ENCODE data around the gene DNAH11. TPM values are rescaled to one million over a fixed set of nuclear protein-coding genes. Genes with fewer than 3 reads are reported as not detected.
A peak's percentile ranks its signal among the peaks of the same experiment; 100 is the strongest.
"Not testable (repeated sequence)": the region's sequence is repeated elsewhere in the genome, so short reads cannot be mapped to it uniquely, and the experiment has no call there.

The DNAH11 gene
- total RNA-seq, 1 donor from 2014 or later, result 0.82 TPM

DNA sequence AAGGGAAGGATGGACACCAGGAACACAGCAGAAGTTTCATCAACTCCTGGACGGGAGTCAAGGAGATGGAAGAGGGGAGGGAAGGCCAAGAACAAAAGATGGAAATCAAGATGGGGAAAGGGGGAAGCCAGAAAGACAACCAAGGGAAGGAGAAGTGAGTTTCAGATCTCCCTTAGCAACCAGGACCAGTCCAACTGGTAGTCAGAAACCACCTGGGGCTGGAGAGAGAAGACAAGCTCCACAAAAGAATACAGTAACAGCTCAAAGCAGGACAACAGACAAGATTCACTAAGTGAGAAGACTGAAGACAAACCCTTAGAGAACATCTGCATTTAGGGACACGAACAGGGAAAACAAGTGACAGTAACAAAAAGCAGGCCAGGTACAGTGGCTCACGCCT, 372.3 kb downstream of the DNAH11 start:
- FAIRE-seq, result no peak

DNA sequence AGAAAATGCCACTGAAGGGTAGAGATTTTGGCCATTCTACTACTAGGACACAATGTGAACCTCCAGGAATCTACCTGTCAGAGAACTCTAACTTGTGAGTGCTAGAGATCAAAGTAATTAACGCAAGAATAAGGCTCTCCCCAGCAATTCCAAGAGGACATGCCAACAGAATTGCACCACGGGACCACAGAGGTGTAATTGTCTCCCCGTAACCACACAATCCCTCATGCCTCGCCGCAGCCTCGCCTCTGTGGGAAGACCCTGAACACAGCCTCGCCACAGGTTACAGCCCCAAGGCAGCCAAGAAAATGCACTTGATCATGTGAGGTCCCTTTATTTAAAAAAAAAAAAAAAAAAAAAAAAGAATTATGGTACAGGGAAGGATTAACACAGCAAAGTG, 373.3 kb downstream of the DNAH11 start:
- DNase-seq (ENCODE audit: low spot score in 2 of 2) (no peak), FAIRE-seq (no peak)

More for the DNA sequence above, 372.3 kb downstream of the DNAH11 start:
- no peak for DNase-seq (ENCODE audit: low spot score in 2 of 2)

DNA sequence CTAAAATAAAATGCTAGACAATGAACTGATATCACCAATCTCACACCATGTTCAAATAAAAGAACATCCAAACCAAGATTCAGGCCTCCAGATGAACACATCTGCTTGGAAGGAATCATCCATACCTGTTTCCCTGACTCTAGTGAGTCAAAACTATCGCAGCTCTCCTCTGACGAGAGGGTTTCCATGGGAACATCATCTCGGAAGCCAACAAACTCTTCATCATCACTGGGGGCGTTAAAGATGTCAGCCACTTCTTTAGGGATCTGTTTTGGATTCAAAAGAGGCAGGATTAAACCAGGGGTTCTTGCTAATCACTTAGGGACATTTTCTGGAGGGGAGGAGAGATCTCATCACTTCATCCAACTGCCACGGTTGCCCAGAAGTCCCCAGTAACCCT, 373.8 kb downstream of the DNAH11 start:
- FAIRE-seq (no peak), DNase-seq (ENCODE audit: low spot score in 2 of 2) (no peak)

DNA sequence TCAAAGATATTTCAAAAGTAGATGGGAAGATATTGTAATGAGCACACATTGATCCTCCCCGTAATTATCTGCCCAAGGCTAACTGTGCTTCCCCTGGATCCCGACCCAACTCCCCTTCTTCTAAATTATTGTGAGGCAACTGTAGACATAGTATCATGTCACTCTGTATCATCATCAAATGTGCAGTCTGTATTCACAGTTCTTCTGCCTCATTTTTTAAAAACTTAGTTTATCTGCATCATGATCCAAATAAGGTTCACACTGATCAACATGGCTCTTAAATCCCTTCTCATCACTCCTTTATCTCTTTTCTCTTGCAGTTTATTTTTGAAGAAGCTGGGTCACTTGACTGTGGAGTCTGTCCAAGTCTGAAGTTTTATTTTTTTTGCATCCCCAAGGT, 375.4 kb downstream of the DNAH11 start:
- no peak for FAIRE-seq
- no peak for DNase-seq (ENCODE audit: low spot score in 2 of 2)

DNA sequence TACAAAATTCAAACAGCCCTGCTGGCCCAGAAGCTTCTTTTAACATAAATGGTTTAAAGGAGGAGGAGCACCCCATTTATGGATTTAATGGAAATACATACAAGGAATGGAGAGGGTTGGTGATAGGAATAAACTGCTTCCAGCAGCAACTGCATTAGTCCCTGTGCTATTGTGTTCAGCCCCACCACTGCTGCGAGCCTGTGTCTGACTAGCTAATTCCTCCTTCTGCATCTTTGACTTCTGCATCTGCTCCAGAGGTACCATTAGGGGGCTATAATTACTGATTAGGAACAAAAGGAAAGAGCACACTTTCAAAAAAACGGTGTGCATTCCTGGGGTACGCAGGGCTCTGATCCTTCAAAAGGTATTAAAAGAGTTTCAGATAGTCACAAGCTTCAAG, 378.1 kb downstream of the DNAH11 start:
- DNase-seq (ENCODE audit: low spot score in 2 of 2), result no peak
- FAIRE-seq, result no peak

DNA sequence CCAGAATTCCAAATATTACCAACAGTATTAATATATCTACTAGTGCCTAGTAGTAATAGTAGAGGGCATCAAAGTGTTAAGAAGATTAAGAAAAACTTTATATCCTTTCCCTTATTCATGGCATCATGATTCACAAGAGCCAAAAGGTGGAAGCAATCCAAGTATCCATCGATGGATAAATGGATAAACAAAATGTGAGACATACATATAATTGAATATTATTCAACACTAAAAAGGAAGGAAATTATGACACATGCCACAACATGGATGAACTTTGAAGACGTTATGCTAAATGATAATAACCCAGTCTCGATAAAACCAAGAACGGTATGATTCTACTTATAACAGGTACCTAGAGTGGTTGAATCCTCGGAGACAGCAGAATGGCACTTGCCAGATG, 379.8 kb downstream of the DNAH11 start:
- DNase-seq (ENCODE audit: low spot score in 2 of 2) (no peak), FAIRE-seq (no peak)

DNA sequence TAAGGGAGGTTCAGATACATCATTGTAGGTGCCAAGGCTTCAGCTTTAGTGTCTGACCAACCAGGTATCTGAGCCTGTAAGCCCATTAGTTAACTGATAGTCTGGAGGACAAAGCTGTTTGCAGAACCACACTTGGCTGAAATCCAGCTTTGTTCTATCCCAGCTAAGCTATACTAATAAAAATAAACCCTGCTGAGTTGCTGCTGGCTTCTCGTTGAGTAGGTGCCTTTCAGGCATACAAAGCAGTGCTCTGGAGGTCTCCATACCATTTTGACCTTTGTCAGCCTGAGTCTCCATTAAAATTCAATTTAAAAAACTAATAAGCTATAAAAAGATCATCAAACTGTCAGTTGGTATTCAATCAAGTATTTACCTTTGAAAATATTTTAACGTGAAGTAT, 380.8 kb downstream of the DNAH11 start:
- no peak for FAIRE-seq
- no peak for DNase-seq (ENCODE audit: low spot score in 2 of 2)

DNA sequence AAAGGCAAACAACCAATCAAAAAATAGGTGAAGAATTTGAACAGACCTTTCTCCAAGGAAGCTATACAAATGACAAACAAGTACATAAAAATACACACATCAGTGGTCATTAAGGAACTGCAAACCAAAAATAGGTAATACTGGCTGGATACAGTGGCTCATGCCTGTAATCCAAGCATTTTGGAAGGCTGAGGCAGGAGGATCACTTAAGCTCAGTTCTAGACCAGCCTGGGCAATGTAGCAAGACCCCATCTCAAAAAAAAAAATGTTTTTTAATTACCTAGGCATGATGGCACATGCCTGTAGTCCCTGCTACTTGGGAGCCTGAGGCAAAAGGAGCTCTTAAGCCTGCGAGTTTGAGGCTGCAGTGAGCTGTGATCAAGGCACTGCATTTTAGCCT, 383.6 kb downstream of the DNAH11 start:
- no peak for DNase-seq (ENCODE audit: low spot score in 2 of 2)
- no peak for FAIRE-seq

DNA sequence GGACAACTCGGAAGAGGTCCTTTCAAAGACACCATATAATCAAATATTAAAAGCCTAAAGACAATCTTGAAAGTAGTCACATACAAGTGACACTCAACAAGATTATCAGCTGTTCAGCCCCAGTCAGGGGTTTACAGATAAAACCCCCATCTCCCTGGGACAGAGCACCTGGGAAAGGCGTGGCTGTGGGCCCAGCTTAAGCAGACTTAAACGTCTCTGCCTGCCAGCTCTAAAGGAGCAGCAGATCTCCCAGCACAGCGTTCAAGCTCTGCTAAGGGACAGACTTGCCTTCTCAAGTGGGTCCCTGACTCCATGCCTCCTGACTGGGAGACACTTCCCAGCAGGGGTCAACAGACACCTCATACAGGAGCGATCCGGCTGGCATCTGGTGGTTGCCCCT, 384.9 kb downstream of the DNAH11 start:
- FAIRE-seq, result no peak
- no peak for DNase-seq (ENCODE audit: low spot score in 2 of 2)

DNA sequence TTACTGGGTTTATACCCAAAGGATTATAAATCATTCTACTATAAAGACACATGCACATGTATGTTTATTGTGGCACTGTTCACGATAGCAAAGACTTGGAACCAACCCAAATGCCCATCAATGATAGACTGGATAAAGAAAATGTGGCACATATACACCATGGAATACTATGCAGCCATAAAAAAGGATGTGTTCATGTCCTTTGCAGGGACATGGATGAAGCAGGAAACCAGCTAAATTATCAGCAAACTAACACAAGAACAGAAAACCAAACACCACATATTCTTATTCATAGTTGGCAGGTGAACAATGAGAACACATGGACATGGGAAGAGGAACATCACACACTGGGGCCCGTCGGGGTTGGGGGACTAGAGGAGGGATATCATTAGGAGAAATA, 390.5 kb downstream of the DNAH11 start:
- not testable (repeated sequence) for FAIRE-seq; DNase-seq (ENCODE audit: low spot score in 2 of 2)

DNA sequence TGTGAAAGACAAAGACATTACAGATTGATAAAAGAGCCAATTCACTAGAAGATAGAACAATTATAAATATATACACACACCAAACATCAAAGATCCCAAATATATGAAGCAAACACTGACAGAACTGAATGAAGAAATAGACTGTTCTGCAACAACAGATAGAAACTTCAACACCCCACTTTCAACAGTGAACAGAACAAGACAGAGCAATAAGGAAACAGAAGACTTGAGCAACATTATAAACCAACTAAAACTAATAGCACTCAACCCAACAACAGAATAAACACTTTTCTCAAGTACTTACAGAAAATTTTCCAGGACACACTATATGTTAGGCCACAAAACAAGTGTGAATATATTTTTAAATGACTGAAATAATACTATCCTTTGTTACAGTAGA, 392.0 kb downstream of the DNAH11 start:
- FAIRE-seq (no peak), DNase-seq (ENCODE audit: low spot score in 2 of 2) (no peak)

DNA sequence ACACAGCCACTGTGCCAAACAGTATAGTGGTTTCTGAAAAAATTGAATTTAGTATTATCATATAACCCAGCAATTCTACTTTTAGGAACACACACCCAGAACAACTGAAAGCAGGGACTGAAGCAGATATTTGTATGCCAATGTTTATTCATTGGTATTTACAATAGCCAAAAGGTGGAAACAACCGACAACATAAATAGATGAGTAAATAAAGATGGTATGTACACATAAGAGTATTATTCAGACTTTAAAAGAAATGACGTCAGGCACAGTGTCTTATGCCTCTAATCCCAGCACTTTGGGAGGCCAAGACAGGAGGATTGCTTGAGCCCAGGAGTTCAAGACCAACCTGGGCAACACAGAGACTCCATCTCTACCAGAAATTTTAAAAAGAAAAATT, 395.6 kb downstream of the DNAH11 start:
- DNase-seq (ENCODE audit: low spot score in 2 of 2) (no peak), FAIRE-seq (no peak)

DNA sequence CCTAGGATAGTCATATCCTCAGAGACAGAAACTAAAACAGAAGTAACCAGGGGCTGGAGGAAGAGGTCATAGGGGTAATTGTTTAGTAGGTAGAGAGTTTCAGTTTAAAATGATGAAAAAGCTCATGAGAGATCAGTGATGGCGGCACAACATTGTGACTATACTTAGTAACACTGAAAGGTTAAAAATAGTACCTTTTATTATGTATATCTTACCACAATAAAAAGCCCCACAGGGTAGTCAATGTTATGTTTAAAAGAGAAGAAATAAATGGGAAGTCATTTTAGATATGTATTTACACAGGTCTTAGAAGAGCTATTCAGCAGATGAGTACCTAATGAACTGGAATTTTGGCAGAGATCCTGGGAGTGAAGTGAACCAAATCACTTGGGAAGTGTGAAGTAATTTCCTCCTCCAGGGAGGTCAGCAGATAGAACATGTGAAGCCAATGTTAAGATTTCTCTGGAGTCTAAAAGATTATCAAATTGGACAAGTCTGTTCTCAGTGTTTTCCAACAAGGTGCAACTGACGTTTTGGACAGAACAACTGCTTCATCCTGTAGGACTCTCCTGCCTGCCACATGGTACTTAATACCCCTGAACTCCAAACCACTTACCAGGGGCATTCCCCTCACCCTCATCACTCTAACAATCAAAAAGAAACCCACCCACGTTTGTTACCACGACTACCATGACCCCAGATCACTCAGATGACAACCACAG, 396.5 kb downstream of the DNAH11 start:
- DNase-seq (ENCODE audit: low spot score in 2 of 2) (no peak), FAIRE-seq (no peak)

DNA sequence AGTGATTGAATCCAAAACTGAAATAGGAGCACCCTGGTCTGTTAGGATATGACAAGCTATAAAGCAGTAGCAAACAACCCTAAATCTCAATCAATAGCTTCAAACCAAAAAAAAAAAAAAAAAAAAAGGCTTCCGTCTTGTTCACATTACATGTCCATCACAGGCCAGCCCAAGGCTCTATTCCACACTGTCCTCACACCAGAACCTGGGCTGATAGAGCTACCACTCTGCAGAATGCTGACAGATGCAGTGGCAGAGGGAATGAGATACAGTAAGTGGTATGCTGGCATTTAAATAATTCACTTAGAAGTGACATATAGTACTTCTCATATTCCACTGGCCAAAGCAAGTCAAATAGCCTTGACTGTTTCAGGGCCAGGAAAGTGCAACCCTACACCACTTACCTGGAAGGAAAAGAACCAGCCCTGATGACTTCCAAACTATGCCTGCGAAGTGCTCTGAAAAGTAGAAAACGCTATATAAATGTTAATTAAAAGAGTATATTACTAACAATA, 397.1 kb downstream of the DNAH11 start:
- DNase-seq (ENCODE audit: low spot score in 2 of 2) (no peak), FAIRE-seq (no peak)

DNA sequence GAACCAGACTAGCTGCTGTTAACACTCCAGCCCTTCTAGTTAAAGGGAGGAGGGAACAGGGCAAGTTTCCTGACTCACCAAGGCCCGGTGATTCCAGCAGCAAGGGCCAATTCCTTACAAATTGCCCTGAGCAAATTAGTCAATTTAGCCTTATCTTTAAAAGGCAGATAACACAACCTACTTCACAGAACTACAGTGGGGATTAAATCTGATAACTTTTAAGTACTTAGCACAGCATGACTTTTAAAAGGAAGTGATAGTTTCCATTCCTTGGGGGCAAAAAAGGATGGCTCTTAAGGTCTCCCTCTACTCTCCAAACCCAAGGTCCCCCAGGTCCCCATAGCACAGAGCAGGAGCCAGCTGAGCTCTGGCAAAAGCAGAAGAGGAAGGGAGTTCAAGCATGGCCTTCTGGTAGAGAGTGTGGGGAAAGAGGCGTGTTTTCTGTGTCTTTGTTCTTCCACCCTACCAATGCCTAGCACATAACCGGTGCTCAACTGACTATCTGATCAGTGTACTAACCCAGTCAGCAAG, 398.8 kb downstream of the DNAH11 start:
- no peak for FAIRE-seq
- DNase-seq (ENCODE audit: low spot score in 2 of 2), result no peak

DNA sequence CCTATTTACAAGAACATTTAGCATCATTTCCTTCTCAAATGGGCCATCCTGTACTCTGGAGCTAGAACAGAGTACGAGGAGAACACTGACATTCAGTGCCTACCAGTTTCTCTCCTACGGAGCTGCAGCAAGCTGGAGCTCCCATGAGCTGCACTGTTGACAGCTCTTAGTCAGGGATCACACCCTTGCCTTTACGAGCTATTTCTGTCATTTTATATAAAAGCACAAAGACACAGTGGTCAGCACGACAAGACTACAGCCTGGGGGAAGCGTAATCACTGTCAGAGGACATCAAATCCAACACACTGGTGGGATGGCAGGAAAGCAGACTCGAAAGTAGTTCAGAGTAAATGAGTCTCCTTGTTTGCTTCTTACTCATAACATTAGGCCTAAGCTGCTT, 400.1 kb downstream of the DNAH11 start:
- no peak for DNase-seq (ENCODE audit: low spot score in 2 of 2)
- FAIRE-seq, result no peak

DNA sequence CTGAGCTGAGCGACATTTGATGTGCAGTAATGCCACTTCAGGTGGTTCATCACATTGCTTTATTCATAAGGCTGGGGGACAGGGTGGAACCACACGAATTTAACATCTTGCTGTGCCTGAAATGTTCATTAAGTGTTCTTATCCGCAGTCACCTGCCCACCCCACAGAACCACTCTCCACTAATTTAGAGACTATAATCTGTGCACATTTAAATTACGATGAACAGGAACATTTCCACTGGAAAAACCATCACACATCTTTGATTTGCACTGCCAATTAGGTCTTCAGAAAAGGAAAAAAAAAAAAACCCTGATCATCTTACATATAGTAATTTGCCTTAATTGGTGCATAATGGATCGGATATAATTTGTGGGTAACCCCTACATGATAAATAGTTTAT, 400.6 kb downstream of the DNAH11 start:
- FAIRE-seq (no peak), DNase-seq (ENCODE audit: low spot score in 2 of 2) (no peak)

DNA sequence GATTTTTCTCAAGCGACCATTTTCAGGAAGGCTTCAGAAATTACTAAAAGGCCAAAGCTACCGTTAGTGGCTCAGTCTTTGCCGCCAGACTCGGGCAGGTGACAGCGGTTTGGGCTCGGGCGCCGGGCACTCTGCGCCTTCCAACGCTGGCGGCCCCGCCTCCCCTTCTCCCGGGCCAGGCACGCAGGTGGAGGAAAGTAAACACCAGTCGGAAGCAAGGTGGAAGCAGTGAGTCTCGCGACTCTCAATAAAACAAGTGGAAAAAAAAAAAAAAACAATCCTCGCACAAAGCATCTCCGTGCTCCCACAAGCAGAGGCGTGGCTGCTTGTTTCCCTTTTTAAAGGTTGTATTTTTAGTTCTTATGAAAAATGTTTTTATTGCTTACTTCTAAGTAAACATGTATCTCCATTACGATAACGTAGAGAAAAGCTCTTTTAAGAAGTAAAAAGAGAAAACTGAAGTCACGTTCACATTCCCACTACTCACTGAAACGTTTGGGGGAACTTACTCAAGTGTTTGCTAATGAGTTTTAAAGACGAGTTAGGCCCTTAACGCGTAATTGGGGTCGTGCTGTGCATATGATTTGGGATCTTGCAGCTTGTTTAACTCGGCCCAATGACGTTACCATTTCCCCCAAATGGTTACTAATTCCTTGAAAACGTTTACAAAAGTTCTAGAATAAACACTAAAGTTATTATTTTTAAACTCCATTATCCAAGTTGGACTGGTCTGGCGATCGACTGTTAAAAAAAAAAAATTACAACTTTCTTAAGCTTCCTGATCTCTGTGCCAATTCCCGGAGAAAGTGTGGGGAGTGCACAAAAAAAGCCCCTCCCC, 402.0 kb downstream of the DNAH11 start:
- DNase-seq (ENCODE audit: low spot score in 2 of 2), result peak in 1 of 2 donors; percentile 40
- FAIRE-seq, result no peak

DNA sequence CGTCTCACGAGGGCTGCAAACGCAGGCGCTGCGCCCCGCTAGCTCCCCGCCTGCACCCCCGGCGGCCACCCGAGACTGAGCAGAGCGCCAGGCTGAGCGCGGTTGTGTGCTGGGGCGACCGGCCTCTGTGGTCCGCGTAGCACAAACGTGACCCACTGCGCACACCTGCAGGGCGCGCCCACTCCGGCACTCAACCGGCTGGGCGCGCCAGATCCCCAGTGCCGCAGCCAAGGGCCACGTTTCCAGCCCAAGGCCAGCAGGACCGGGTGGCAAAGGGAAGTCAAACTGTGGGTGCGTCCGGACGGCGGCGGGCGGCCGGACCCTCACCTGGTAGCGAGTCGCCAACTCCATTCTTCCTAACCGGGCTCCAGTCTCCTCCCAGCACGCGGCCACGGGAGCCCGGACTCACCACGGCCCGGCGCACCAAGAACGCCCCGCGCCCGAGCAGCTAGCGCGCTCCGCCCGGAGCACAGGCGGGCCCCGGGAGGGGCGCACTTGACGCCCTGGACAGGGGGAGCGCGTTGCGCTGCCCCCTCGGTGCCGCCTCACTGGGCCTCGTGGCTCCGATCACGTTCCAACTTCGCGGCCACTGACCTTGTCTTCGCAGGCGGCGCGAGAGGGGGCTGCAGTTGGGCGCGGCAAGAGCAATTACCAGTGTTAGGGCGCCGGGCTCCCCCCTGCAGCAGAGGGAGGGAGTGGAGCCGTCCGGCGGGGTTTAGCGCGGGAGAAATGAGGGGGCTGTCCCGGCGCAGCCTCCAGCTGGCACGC, 402.8 kb downstream of the DNAH11 start, which contains the start of gene CDCA7L:
TSS of gene CDCA7L (minus strand) at position 446 of the 768 bp plus-strand sequence. CDS start at position 351, 95 bp downstream.
- DNase-seq (ENCODE audit: low spot score in 2 of 2), result peak; percentile 75 to 77
- FAIRE-seq, result no peak

DNA sequence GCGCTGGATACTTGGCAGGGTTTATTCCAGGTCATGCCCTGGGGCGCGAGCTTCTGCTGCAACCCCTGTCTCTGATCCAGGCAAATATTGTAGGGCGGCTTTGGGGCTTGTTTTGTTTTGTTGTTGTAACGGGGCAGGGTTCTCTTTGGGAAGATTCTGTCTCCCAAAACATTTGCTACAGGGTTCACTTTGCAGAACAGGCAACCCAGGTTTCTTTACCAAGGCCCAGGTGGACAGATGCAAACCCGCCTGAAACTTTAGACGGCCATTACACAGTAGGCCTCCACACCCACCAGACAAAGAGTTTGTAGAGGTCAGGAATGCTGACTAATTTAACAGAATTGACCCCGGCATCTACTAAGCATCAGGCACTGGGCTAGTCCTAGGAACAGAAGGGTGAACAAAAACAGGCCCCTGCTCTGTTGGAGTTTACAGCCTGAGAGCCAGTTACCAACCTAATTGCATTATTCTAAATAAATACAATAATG, 403.4 kb downstream of the DNAH11 start:
- no peak for DNase-seq (ENCODE audit: low spot score in 2 of 2)
- no peak for FAIRE-seq

All from frontal cortex (tissue), 4 donors.